ENCODE results near the gene THBS3. TPM values are rescaled to one million over a fixed set of nuclear protein-coding genes. Genes with fewer than 3 reads are reported as not detected.

THBS3 gene
- total and polyA plus RNA-seq, 9 of the 15 experiments (the other 6 are each of a cell fraction or from before 2014, with no cell fraction given): 0.59 to 8.3 (median 3.2) TPM

- no peak for TF ChIP-seq BCOR (IDR thresholded peaks at IDR 0.05)
- TF ChIP-seq, protein P1, sequence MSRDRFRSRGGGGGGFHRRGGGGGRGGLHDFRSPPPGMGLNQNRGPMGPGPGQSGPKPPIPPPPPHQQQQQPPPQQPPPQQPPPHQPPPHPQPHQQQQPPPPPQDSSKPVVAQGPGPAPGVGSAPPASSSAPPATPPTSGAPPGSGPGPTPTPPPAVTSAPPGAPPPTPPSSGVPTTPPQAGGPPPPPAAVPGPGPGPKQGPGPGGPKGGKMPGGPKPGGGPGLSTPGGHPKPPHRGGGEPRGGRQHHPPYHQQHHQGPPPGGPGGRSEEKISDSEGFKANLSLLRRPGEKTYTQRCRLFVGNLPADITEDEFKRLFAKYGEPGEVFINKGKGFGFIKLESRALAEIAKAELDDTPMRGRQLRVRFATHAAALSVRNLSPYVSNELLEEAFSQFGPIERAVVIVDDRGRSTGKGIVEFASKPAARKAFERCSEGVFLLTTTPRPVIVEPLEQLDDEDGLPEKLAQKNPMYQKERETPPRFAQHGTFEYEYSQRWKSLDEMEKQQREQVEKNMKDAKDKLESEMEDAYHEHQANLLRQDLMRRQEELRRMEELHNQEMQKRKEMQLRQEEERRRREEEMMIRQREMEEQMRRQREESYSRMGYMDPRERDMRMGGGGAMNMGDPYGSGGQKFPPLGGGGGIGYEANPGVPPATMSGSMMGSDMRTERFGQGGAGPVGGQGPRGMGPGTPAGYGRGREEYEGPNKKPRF (IDR thresholded peaks at IDR 0.05; ENCODE audit: low read depth, low read length): no peak
- TF ChIP-seq MLX (CRISPR knock-in tag; conservative IDR thresholded peaks at IDR 0.05): no peak
- TF ChIP-seq BCL6 (CRISPR knock-in tag; IDR thresholded peaks at IDR 0.05): no peak
- TF ChIP-seq, protein P2, sequence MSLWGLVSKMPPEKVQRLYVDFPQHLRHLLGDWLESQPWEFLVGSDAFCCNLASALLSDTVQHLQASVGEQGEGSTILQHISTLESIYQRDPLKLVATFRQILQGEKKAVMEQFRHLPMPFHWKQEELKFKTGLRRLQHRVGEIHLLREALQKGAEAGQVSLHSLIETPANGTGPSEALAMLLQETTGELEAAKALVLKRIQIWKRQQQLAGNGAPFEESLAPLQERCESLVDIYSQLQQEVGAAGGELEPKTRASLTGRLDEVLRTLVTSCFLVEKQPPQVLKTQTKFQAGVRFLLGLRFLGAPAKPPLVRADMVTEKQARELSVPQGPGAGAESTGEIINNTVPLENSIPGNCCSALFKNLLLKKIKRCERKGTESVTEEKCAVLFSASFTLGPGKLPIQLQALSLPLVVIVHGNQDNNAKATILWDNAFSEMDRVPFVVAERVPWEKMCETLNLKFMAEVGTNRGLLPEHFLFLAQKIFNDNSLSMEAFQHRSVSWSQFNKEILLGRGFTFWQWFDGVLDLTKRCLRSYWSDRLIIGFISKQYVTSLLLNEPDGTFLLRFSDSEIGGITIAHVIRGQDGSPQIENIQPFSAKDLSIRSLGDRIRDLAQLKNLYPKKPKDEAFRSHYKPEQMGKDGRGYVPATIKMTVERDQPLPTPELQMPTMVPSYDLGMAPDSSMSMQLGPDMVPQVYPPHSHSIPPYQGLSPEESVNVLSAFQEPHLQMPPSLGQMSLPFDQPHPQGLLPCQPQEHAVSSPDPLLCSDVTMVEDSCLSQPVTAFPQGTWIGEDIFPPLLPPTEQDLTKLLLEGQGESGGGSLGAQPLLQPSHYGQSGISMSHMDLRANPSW (CRISPR knock-in tag; IDR thresholded peaks at IDR 0.05): no peak
- no peak for TF ChIP-seq MCM7 (IDR thresholded peaks at IDR 0.05)
- no peak for TF ChIP-seq GTF3C2 (IDR thresholded peaks at IDR 0.05; ENCODE audit: borderline replicate concordance, extremely low read depth, insufficient read length)
- TF ChIP-seq EWSR1 (IDR thresholded peaks at IDR 0.05; ENCODE audit: borderline replicate concordance, low read depth, partially characterized antibody): no peak
- TF ChIP-seq ZNF3 (CRISPR knock-in tag; IDR thresholded peaks at IDR 0.05): no peak
- no peak for TF ChIP-seq TSC22D4 (tag; IDR thresholded peaks at IDR 0.05)
- no peak for TF ChIP-seq PRPF4 (IDR thresholded peaks at IDR 0.05; ENCODE audit: insufficient read depth, low read depth, low read length, poor library complexity, severe bottlenecking)
- no peak for TF ChIP-seq NR2F6 (CRISPR knock-in tag; IDR thresholded peaks at IDR 0.05)
- no peak for TF ChIP-seq CBX2 (IDR thresholded peaks at IDR 0.05; ENCODE audit: insufficient read depth, low read length, poor library complexity, severe bottlenecking)
- no peak for TF ChIP-seq ZC3H11A (IDR thresholded peaks at IDR 0.05; ENCODE audit: low read depth, low read length)
- TF ChIP-seq RNF2 (IDR thresholded peaks at IDR 0.05): no peak
- TF ChIP-seq ARHGAP35 (IDR thresholded peaks at IDR 0.05; ENCODE audit: partially characterized antibody): no peak
- no peak for TF ChIP-seq MXD1 (CRISPR knock-in tag; IDR thresholded peaks at IDR 0.05; ENCODE audit: borderline replicate concordance, poor library complexity, severe bottlenecking)
- no peak for TF ChIP-seq FOS (IDR thresholded peaks at IDR 0.05; ENCODE audit: extremely low read depth, insufficient read length)
- TF ChIP-seq RFX7 (CRISPR knock-in tag; IDR thresholded peaks at IDR 0.05): no peak
Measured at GRCh38 chr1:155172732-155173477, 34.8 kb downstream of the THBS3 start, which contains the start of gene KRTCAP2 (continued).
